Lower leg skin (tissue), 4 donors: Measurements from ENCODE around the gene ACHE. TPM values are rescaled to one million over a fixed set of nuclear protein-coding genes. Genes with fewer than 3 reads are reported as not detected.
A peak's percentile ranks its signal among the peaks of the same experiment; 100 is the strongest.

Source experiments
- DNase-seq, 2 donors: peaks; one replicate each; pipeline ENCODE4 v3.0.0-alpha.2; 2019; ENCODE audit warnings: low spot score in 2 of 2
- H3K4me3 ChIP-seq: fragments of 200-600 bp; sonication (generic); 2 replicates; pipeline ENCODE4 v1.5.1; 2017; ENCODE audit warnings: mild to moderate bottlenecking, low read depth; ENCODE audit not compliant: poor library complexity, severe bottlenecking
- POLR2A ChIP-seq, 2 donors: fragments of 450-650 bp; IDR thresholded peaks; one replicate each; pipeline ENCODE4 v1.6.1; 2016 to 2017; ENCODE audit warnings: antibody characterized with exemption in 2 of 2, mild to moderate bottlenecking in 1 of 2, moderate library complexity in 1 of 2
- WGBS, 2 donors: methylation state at CpG; one replicate each; pipeline ENCODE4 v1.1.5; 2018; 5-methylcytosine and 5-hydroxymethylcytosine counted together
- intact Hi-C: fragments of 100-400 bp; cut with DNase I; formaldehyde crosslinking; loops from one replicate; pipeline ENCODE4 v1.15.0; 2023; ENCODE audit warnings: low total_unique reads
- total RNA-seq, 4 donors: library from RNA; depleted of rRNA; stranded (reverse); fragments of >200 nt; gene quantifications; one replicate each; pipeline ENCODE4 v1.1.0, GENCODE V29; 2016
- TF ChIP-seq, protein P1 (sequence below), 3 donors: fragments of 450-650 bp; IDR thresholded peaks; one replicate each; pipeline ENCODE4 v1.5.1; 2016; ENCODE audit warnings: antibody characterized with exemption in 3 of 3, mild to moderate bottlenecking in 3 of 3, moderate library complexity in 2 of 3

Gene ACHE
- total RNA-seq, 4 donors from 2014 or later, result 0.88 to 2.7 (median 1.1) TPM; not detected in 1

DNA sequence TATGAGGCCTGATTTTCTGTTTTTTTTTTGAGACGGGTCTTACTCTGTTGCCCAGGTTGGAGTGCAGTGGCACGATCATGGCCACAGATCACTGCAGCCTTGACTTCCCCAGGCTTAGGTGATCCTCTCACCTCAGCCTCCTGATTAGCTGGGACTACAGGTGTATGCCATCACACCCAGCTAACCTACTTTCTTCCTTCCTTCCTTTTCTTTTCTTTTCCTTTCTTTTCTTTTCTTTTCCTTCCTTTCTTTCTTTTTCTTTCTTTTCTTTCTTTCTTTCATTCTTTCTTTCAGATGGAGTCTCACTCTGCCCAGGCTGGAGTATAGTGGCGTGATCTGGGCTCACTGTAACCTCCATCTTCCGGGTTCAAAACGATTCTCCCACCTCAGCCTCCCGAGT lies 17.0 kb downstream of the ACHE start:
- intact Hi-C loops, result no loop called here
- WGBS, 2 donors, result 80 to 89% methylated on average over 6 of the region's 6 CpGs
- TF ChIP-seq POLR2A (IDR thresholded peaks at IDR 0.05), result no peak
- H3K4me3 ChIP-seq, result no peak overlapping the region
- no peak for DNase-seq

GRCh38 chr7:100878013-100878412 lies 17.7 kb downstream of the ACHE start:
- no peak for TF ChIP-seq POLR2A (IDR thresholded peaks at IDR 0.05)
- TF ChIP-seq, protein P1, sequence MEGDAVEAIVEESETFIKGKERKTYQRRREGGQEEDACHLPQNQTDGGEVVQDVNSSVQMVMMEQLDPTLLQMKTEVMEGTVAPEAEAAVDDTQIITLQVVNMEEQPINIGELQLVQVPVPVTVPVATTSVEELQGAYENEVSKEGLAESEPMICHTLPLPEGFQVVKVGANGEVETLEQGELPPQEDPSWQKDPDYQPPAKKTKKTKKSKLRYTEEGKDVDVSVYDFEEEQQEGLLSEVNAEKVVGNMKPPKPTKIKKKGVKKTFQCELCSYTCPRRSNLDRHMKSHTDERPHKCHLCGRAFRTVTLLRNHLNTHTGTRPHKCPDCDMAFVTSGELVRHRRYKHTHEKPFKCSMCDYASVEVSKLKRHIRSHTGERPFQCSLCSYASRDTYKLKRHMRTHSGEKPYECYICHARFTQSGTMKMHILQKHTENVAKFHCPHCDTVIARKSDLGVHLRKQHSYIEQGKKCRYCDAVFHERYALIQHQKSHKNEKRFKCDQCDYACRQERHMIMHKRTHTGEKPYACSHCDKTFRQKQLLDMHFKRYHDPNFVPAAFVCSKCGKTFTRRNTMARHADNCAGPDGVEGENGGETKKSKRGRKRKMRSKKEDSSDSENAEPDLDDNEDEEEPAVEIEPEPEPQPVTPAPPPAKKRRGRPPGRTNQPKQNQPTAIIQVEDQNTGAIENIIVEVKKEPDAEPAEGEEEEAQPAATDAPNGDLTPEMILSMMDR (IDR thresholded peaks at IDR 0.05), result no peak
- DNase-seq, result no peak
- H3K4me3 ChIP-seq, result no peak overlapping the region
- intact Hi-C loops, result no loop called here
- WGBS, 2 donors, result 63 to 73% methylated on average over 7 of the region's 7 CpGs

GRCh38 chr7:100875356-100875751 lies 20.3 kb downstream of the ACHE start:
- TF ChIP-seq, protein P1 (IDR thresholded peaks at IDR 0.05), result no peak
- no peak for TF ChIP-seq POLR2A (IDR thresholded peaks at IDR 0.05)
- WGBS, 2 donors, result 0% methylated on average over 29 to 32 of the region's 39 CpGs

DNA sequence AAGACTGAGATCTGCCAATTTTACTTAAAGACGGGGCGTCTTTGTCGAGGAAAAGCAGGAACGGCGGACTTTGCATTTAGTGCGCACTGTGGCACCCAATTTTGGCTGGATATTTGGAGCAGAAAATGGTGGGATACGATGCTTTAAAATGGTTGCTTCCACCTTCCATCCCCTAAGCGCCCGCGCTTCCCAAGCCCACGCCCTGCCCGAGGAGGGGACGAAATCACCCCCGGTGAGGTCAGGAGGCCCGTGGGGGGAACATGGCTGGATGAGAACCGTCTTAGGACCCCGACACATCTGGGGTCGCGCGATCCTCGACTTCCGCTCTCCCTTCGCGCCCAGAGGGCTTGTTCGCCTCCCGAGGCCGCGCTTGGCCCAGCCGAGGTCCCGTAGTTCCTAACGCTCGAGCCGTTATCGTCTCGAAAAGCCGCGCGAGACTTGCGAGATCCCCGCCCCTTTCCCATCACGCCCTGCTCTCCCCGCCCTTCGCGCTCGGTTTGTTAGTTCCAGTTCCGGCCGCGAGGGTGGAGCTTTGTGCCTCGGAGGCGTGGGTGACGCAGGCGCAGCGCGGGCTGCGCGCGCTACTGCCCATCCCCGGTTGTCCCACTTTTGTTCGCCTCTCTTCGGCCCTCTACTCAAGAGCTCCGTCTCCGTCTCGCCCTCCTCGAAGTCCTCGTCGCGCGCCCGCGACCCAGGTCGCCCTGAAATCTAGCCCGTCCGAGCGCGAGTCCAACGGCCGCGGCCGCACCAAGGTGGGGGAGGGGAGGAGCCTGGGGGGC lies 20.9 kb downstream of the ACHE start, which contains the start of gene SRRT:
SRRT (plus strand) TSS at position 527 of the 779 bp plus-strand sequence. CDS start 488 bp downstream, outside the sequence.
- 1 to 2% methylated on average over 57 to 74 of the region's 79 CpGs for WGBS, 2 donors
- TF ChIP-seq POLR2A (IDR thresholded peaks at IDR 0.05), result peak in 1 of 2 donors; percentile 60
- TF ChIP-seq, protein P1 (IDR thresholded peaks at IDR 0.05), result peak in 1 of 3 donors; percentile 55
- DNase-seq, result peak; percentile 99 to 100
- intact Hi-C loops, result no loop called here
- H3K4me3 ChIP-seq, result peak within 1 kb of the TSS; percentile 96

More at GRCh38 chr7:100875356-100875751, 20.3 kb downstream of the ACHE start:
- no peak for DNase-seq
- peak overlapping the region; percentile 96 for H3K4me3 ChIP-seq
- intact Hi-C loops, result no loop called here

DNA sequence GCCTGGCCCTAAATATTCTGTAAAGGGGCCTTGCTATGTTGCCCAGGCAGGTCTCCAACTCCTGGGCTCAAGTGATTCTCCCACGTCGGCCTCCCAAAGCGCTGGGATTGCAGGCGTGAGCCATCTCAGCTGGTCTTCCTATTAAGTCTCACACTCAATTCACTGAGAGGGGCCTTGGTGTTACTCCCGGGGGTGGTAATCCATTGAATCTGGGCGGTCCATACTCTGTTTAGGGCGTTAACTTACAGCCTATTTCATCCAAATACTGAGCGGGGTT lies 21.4 kb downstream of the ACHE start:
- WGBS, 2 donors, result 36 to 63% methylated on average over 8 of the region's 8 CpGs
- TF ChIP-seq, protein P1 (IDR thresholded peaks at IDR 0.05), result no peak
- TF ChIP-seq POLR2A (IDR thresholded peaks at IDR 0.05), result no peak
- no peak for DNase-seq
- H3K4me3 ChIP-seq, result peak overlapping the region; percentile 37
- intact Hi-C loops, result no loop called here

GRCh38 chr7:100873599-100874299 lies 21.9 kb downstream of the ACHE start:
- TF ChIP-seq, protein P1 (IDR thresholded peaks at IDR 0.05), result no peak
- no peak for TF ChIP-seq POLR2A (IDR thresholded peaks at IDR 0.05)
- 83 to 87% methylated on average over 10 of the region's 10 CpGs for WGBS, 2 donors
- intact Hi-C loops, result no loop called here
- H3K4me3 ChIP-seq, result no peak overlapping the region
- DNase-seq, result no peak
